Activated CD4-positive, alpha-beta T cell treated with anti-CD3 and anti-CD28 coated beads, Interleukin-2, amount 10 ng/mL, durations not matched to agents 7 days and 5 days (primary cell): ENCODE data around the gene TEX53. TPM values are rescaled to one million over a fixed set of nuclear protein-coding genes. Genes with fewer than 3 reads are reported as not detected.

Source experiments
- CTCF ChIA-PET: fragments of 350-600 bp; sonication (Branson Sonifier 250); formaldehyde crosslinking; loops from one replicate; lab custom pipeline; 2021; ENCODE audit warnings: antibody characterized with exemption; lab: Charles Lee
- POLR2A ChIA-PET: fragments of 350-600 bp; sonication (Branson Sonifier 250); formaldehyde crosslinking; loops from one replicate; lab custom pipeline; 2021; ENCODE audit warnings: antibody characterized with exemption; lab: Charles Lee
- DNase-seq: peaks from one replicate; pipeline ENCODE4 v3.0.0-alpha.2; 2020
- H3K27ac Mint-ChIP-seq: one replicate; pipeline ENCODE4 v1.8.0; 2021; ENCODE audit warnings: mild to moderate bottlenecking, moderate library complexity, mixed read lengths
- H3K27me3 Mint-ChIP-seq: one replicate; pipeline ENCODE4 v1.8.0; 2021; ENCODE audit warnings: mixed read lengths
- H3K36me3 Mint-ChIP-seq: one replicate; pipeline ENCODE4 v1.8.0; 2021; ENCODE audit warnings: low read depth, mixed read lengths
- H3K4me1 Mint-ChIP-seq: one replicate; pipeline ENCODE4 v1.8.0; 2021; ENCODE audit warnings: mixed read lengths
- H3K4me3 Mint-ChIP-seq: one replicate; pipeline ENCODE4 v1.8.0; 2021; ENCODE audit warnings: mild to moderate bottlenecking, moderate library complexity, mixed read lengths
- H3K9me3 Mint-ChIP-seq: one replicate; pipeline ENCODE4 v1.8.0; 2021; ENCODE audit warnings: mixed read lengths
- total RNA-seq, 2 experiments: library from RNA; stranded (reverse); gene quantifications; one replicate each; pipeline ENCODE4 v1.2.3, GENCODE V29; 2021

The TEX53 gene
- total RNA-seq, 2 experiments from 2014 or later: not detected

DNA sequence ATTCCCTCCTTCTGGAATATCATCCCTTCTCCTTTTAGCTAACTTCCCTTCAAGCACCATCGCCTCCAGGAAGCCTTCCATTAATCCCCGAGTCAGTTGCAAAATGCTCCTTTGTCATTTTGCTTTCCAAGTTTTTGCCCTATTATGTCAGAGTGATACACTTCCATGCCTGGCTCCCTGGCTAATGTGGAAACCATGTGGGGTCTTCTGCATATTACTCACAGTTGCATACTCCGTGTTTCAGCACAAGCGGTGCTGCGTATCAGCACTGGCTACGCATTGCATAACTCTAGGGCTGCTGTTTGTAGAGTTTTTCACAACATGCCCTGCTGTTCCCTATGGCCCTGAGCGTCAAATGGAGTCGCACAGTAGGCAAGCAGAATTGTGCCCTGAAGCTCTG, 1.9 kb downstream of the TEX53 start:
- Mint-ChIP-seq H3K27ac (no peak overlapping the region), H3K36me3 (peaks cover 2% of the 10 kb centered on the region), H3K9me3 (no peaks in the 10 kb centered on the region), H3K4me1 (peaks cover 24% of the 10 kb centered on the region), H3K27me3 (no peaks in the 10 kb centered on the region), H3K4me3 (no peak overlapping the region)
- DNase-seq: no peak
- ChIA-PET CTCF (interaction anchor here (0.9 to 6.1 kb wide), 4 partner anchors 10 to 251 kb away, joined by 3 to 80 read pairs (median 6); no protein-coding TSS in a partner anchor), POLR2A (no interaction called here)

- POLR2A ChIA-PET: interaction anchor here (0.7 to 1.4 kb wide), 6 partner anchors 49 to 248 kb away, joined by 3 to 5 read pairs (median 4); no protein-coding TSS in a partner anchor
- Mint-ChIP-seq H3K4me1 (peaks cover 24% of the 10 kb centered on the region), H3K36me3 (peaks cover 4% of the 10 kb centered on the region), H3K4me3 (no peak overlapping the region), H3K27ac (peak overlapping the region; percentile 43), H3K9me3 (no peaks in the 10 kb centered on the region), H3K27me3 (no peaks in the 10 kb centered on the region)
- CTCF ChIA-PET: interaction anchor here (0.6 to 6.1 kb wide), 61 partner anchors 8 to 361 kb away, joined by 3 to 80 read pairs (median 4); partner anchors contain the start of genes AKNA, ATP6V1G1 and WHRN
- peak; percentile 91 for DNase-seq
Observed at GRCh38 chr9:114653556-114654159, 3.9 kb downstream of the TEX53 start.

- H3K27ac Mint-ChIP-seq: peak overlapping the region; percentile 81
- DNase-seq: no peak
- H3K27me3 Mint-ChIP-seq: no peaks in the 10 kb centered on the region
- ChIA-PET POLR2A (interaction anchor here (0.7 to 1.4 kb wide), 6 partner anchors 48 to 247 kb away, joined by 3 to 5 read pairs (median 4); no protein-coding TSS in a partner anchor), CTCF (interaction anchor here (0.7 to 6.1 kb wide), 62 partner anchors 9 to 361 kb away, joined by 3 to 80 read pairs (median 4); partner anchors contain the start of genes AKNA, ATP6V1G1 and WHRN)
- no peak overlapping the region for H3K4me3 Mint-ChIP-seq
- H3K36me3 Mint-ChIP-seq: peaks cover 11% of the 10 kb centered on the region
- peaks cover 24% of the 10 kb centered on the region for H3K4me1 Mint-ChIP-seq
- no peaks in the 10 kb centered on the region for H3K9me3 Mint-ChIP-seq
Observed at GRCh38 chr9:114652776-114653555, 4.6 kb downstream of the TEX53 start.

DNA sequence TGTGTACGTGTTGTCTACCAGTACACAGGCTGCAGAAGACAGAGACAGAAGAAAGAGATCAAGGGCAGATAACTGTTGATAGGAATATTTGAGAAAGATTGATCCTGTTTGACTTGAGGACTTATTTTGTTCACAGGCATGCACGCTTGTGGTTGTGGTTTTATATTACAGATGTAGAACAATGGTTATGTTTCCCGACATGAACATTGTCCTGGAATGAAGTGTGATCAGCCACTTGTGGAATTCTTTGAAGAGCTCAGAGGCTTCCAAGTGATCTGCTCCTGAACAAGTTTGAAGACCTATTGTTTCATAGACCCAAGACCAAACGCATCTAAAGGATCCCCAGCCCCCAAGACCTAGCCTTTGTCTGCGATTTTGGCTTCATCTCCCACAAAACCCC, 13.7 kb downstream of the TEX53 start:
- H3K36me3 Mint-ChIP-seq: peaks cover 70% of the 10 kb centered on the region
- CTCF ChIA-PET: interaction anchor here (0.6 to 3.9 kb wide), 2 partner anchors 9 to 13 kb away, joined by 3 to 25 read pairs; no protein-coding TSS in a partner anchor
- no peaks in the 10 kb centered on the region for H3K27me3 Mint-ChIP-seq
- H3K4me3 Mint-ChIP-seq: no peak overlapping the region
- POLR2A ChIA-PET: no interaction called here
- H3K9me3 Mint-ChIP-seq: peaks cover 5% of the 10 kb centered on the region
- DNase-seq: no peak
- H3K4me1 Mint-ChIP-seq: peaks cover 2% of the 10 kb centered on the region
- H3K27ac Mint-ChIP-seq: no peak overlapping the region

DNA sequence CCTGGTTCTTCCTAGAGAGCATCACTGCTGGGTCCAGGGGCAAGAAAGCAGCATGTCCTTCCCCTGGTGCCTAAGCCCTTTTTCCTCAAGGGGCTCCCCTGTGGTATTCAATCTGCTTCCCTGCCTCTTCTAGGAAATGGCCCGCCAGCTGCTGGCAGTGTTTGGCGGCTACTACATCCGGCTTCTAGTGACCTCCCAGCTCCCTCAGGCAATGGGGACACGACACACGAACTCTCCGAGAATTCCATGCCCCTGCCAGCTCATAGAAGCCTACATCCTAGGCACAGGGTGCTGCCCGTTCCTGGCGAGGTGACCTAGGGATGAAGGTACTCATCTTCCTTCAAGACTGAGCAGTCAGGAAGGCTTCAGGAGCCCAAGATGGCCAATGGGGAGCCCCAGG, 14.6 kb downstream of the TEX53 start:
- POLR2A ChIA-PET: no interaction called here
- peaks cover 5% of the 10 kb centered on the region for H3K9me3 Mint-ChIP-seq

GRCh38 chr9:114641967-114642366, 15.6 kb downstream of the TEX53 start:
- no peak overlapping the region for H3K4me3 Mint-ChIP-seq
- H3K4me1 Mint-ChIP-seq: peaks cover 2% of the 10 kb centered on the region
- peaks cover 70% of the 10 kb centered on the region for H3K36me3 Mint-ChIP-seq
- H3K9me3 Mint-ChIP-seq: peaks cover 2% of the 10 kb centered on the region
- H3K27ac Mint-ChIP-seq: no peak overlapping the region
- ChIA-PET CTCF (interaction anchor here (0.7 to 3.9 kb wide), 3 partner anchors 11 to 362 kb away, joined by 3 to 25 read pairs (median 3); no protein-coding TSS in a partner anchor), POLR2A (no interaction called here)
- no peak for DNase-seq
- no peaks in the 10 kb centered on the region for H3K27me3 Mint-ChIP-seq

More for the DNA sequence above, 14.6 kb downstream of the TEX53 start:
- no peak overlapping the region for H3K27ac Mint-ChIP-seq
- peaks cover 2% of the 10 kb centered on the region for H3K4me1 Mint-ChIP-seq
- H3K4me3 Mint-ChIP-seq: no peak overlapping the region
- peaks cover 70% of the 10 kb centered on the region for H3K36me3 Mint-ChIP-seq
- no peak for DNase-seq
- H3K27me3 Mint-ChIP-seq: no peaks in the 10 kb centered on the region
- CTCF ChIA-PET: interaction anchor here (1.1 to 3.9 kb wide), 3 partner anchors 10 to 19 kb away, joined by 3 to 25 read pairs (median 3); no protein-coding TSS in a partner anchor

GRCh38 chr9:114638404-114638803, 19.2 kb downstream of the TEX53 start:
- Mint-ChIP-seq H3K27ac (no peak overlapping the region), H3K36me3 (peaks cover 55% of the 10 kb centered on the region), H3K27me3 (no peaks in the 10 kb centered on the region), H3K4me3 (no peak overlapping the region), H3K4me1 (peaks cover 2% of the 10 kb centered on the region), H3K9me3 (no peaks in the 10 kb centered on the region)
- ChIA-PET POLR2A (no interaction called here), CTCF (interaction anchor here (0.9 to 1.2 kb wide), 2 partner anchors 8 to 45 kb away, joined by 4 read pairs; no protein-coding TSS in a partner anchor)
- DNase-seq: no peak

GRCh38 chr9:114634387-114634786, 23.2 kb downstream of the TEX53 start:
- Mint-ChIP-seq H3K27ac (no peak overlapping the region), H3K4me1 (no peaks in the 10 kb centered on the region), H3K4me3 (no peak overlapping the region), H3K9me3 (no peaks in the 10 kb centered on the region), H3K36me3 (peaks cover 49% of the 10 kb centered on the region), H3K27me3 (no peaks in the 10 kb centered on the region)
- ChIA-PET POLR2A (no interaction called here), CTCF (no interaction called here)
- DNase-seq: no peak

- ChIA-PET CTCF (no interaction called here), POLR2A (no interaction called here)
- no peaks in the 10 kb centered on the region for H3K27me3 Mint-ChIP-seq
- no peak overlapping the region for H3K27ac Mint-ChIP-seq
- H3K4me1 Mint-ChIP-seq: no peaks in the 10 kb centered on the region
- DNase-seq: no peak
- H3K36me3 Mint-ChIP-seq: peaks cover 48% of the 10 kb centered on the region
- no peak overlapping the region for H3K4me3 Mint-ChIP-seq
- H3K9me3 Mint-ChIP-seq: no peaks in the 10 kb centered on the region
Observed at GRCh38 chr9:114633438-114634089, 24.0 kb downstream of the TEX53 start.

DNA sequence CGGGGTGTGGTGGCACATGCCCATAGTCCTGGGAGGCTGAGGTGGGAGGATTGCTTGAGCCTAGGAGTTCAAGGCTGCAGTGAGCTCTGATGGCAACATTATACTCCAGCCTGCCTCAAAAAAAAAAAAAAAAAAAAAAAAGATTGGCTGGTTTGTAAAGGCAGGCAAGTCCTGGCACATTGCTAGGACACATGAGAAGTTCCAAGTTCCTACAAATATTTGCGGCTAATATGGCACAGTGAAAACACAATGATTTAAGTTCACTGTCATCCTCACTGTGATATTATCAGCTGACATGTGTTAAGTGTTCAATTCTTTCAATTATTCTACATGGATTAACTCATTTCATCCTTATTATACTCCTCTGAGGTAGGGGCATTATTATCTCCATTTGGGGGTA, 26.4 kb downstream of the TEX53 start:
- Mint-ChIP-seq H3K4me1 (no peaks in the 10 kb centered on the region), H3K36me3 (peaks cover 47% of the 10 kb centered on the region), H3K9me3 (no peaks in the 10 kb centered on the region), H3K27ac (no peak overlapping the region), H3K27me3 (no peaks in the 10 kb centered on the region), H3K4me3 (no peak overlapping the region)
- CTCF ChIA-PET: interaction anchor here (0.7 kb wide), 1 partner anchor 13 kb away, joined by 3 read pairs; no protein-coding TSS in a partner anchor
- no peak for DNase-seq
- POLR2A ChIA-PET: no interaction called here

DNA sequence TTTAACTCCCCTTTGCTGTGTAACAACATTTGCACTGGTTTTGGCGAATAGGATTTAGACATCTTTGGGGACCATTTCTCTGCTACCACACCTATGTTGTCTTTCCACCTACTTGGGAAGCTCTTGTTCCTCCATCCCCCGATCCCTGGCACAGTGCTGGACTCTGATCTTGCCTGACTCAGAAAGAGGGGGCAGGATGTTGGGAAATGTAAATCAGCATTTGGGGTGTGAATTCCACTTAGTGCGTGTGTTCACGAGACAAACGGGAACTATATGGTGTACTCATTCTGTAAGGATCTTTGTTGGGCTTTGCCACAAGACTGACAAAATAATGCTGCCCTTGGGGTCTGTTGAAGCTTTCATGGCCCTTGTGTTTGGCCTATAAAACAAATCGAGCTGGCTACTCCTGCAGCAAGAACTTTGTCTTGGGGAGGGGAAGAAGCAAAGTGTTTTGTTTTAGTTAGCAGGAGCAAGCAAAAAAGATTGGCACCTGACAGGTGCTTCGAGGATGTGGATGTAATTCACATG, 28.0 kb downstream of the TEX53 start:
- H3K4me3 Mint-ChIP-seq: no peak overlapping the region
- no peaks in the 10 kb centered on the region for H3K9me3 Mint-ChIP-seq
- POLR2A ChIA-PET: interaction anchor here (0.6 kb wide), 1 partner anchor 24 kb away, joined by 4 read pairs; no protein-coding TSS in a partner anchor
- H3K27me3 Mint-ChIP-seq: no peaks in the 10 kb centered on the region
- H3K4me1 Mint-ChIP-seq: no peaks in the 10 kb centered on the region
- DNase-seq: no peak
- peaks cover 44% of the 10 kb centered on the region for H3K36me3 Mint-ChIP-seq
- CTCF ChIA-PET: interaction anchor here (0.7 to 2.0 kb wide), 3 partner anchors 9 to 215 kb away, joined by 3 to 4 read pairs (median 3); no protein-coding TSS in a partner anchor
- H3K27ac Mint-ChIP-seq: no peak overlapping the region

DNA sequence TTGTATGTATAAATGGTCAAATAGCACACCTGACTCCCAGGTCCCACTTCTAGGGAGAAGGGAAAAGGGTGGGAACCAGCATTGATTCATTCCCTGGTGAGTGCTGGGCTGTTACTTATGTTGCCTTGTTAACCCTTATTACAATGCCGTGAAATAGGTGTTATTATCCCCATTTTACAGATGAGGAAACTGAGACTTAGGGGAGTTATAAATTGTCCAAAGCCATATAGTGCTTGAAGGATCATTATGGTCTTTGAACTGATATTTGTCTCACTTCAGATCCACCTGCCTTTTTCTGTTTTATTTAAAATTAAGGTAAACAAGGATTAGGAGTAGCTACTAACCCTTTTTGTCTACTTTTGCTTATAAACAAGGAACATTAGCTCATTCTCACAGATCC, 30.1 kb downstream of the TEX53 start:
- H3K27ac Mint-ChIP-seq: no peak overlapping the region
- H3K4me3 Mint-ChIP-seq: no peak overlapping the region
- H3K4me1 Mint-ChIP-seq: no peaks in the 10 kb centered on the region
- no peaks in the 10 kb centered on the region for H3K9me3 Mint-ChIP-seq
- peaks cover 46% of the 10 kb centered on the region for H3K36me3 Mint-ChIP-seq
- ChIA-PET POLR2A (no interaction called here), CTCF (interaction anchor here (0.8 to 1.3 kb wide), 2 partner anchors 12 to 15 kb away, joined by 3 read pairs; no protein-coding TSS in a partner anchor)
- no peak for DNase-seq
- H3K27me3 Mint-ChIP-seq: no peaks in the 10 kb centered on the region
